ENCODE measurements around the gene ZNF408. TPM values are rescaled to one million over a fixed set of nuclear protein-coding genes. Genes with fewer than 3 reads are reported as not detected.

ZNF408 gene
- total and polyA plus RNA-seq, 2 of the 13 experiments (the other 11 are each of a cell fraction or from before 2014, with no cell fraction given), result 11.2 to 12.5 TPM

DNA sequence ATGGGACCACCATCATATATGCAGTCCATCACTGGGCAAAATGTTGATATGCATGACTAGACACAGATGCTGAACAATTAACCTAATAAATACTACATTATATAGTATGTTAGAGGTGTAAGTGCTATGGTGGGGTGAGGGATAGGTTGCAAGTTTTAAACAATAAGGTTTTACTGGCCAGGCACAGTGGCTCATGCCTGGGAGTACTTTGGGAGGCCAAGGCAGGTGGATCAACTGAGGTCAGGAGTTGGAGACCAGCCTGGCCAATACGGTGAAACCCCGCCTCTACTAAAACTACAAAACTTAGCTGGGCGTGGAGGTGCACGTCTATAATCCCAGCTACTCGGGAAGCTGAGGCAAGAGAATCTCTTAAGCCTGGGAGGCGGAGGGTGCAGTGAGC is 46.3 kb downstream of the ZNF408 start (continued):
- TF ChIP-seq ZBTB21 (CRISPR knock-in tag; IDR thresholded peaks at IDR 0.05) (no peak), ZNF772 (CRISPR knock-in tag; IDR thresholded peaks at IDR 0.05) (no peak), AGO1 (IDR thresholded peaks at IDR 0.05; ENCODE audit: low read depth, low read length, poor library complexity, severe bottlenecking) (peak; percentile 73), HNRNPL (IDR thresholded peaks at IDR 0.05; ENCODE audit: low read depth, low read length) (no peak), BRCA1 (CRISPR knock-in tag; IDR thresholded peaks at IDR 0.05) (no peak), AKAP8 (CRISPR knock-in tag; IDR thresholded peaks at IDR 0.05) (0 out of 2 replicates have a peak, but pooled peaks have one; percentile 34), RBM39 (IDR thresholded peaks at IDR 0.05; ENCODE audit: low read depth, low read length, poor library complexity, severe bottlenecking) (no peak), ZNF572 (CRISPR knock-in tag; IDR thresholded peaks at IDR 0.05) (no peak), NR2F2 (IDR thresholded peaks at IDR 0.05; ENCODE audit: borderline replicate concordance, low read depth) (no peak), PHF20 (CRISPR knock-in tag; IDR thresholded peaks at IDR 0.05) (no peak), JUND (CRISPR knock-in tag; IDR thresholded peaks at IDR 0.05) (no peak), FOXC1 (CRISPR knock-in tag; IDR thresholded peaks at IDR 0.05; ENCODE audit: borderline replicate concordance) (no peak), POLR2A (IDR thresholded peaks at IDR 0.05; ENCODE audit: insufficient read depth in 1 of 2, low read depth in 2 of 2, low read length in 2 of 2) (peak in 1 of 2 experiments; percentile 54; a peak in 2 of 4 replicates), POLR2G (IDR thresholded peaks at IDR 0.05; ENCODE audit: low read depth, low read length) (peak; percentile 40; the same call in 1 of the 2 replicates)
- TF ChIP-seq, protein P1, sequence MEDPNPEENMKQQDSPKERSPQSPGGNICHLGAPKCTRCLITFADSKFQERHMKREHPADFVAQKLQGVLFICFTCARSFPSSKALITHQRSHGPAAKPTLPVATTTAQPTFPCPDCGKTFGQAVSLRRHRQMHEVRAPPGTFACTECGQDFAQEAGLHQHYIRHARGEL (CRISPR knock-in tag; IDR thresholded peaks at IDR 0.05), result no peak
- TF ChIP-seq, protein P2, sequence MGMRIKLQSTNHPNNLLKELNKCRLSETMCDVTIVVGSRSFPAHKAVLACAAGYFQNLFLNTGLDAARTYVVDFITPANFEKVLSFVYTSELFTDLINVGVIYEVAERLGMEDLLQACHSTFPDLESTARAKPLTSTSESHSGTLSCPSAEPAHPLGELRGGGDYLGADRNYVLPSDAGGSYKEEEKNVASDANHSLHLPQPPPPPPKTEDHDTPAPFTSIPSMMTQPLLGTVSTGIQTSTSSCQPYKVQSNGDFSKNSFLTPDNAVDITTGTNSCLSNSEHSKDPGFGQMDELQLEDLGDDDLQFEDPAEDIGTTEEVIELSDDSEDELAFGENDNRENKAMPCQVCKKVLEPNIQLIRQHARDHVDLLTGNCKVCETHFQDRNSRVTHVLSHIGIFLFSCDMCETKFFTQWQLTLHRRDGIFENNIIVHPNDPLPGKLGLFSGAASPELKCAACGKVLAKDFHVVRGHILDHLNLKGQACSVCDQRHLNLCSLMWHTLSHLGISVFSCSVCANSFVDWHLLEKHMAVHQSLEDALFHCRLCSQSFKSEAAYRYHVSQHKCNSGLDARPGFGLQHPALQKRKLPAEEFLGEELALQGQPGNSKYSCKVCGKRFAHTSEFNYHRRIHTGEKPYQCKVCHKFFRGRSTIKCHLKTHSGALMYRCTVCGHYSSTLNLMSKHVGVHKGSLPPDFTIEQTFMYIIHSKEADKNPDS (CRISPR knock-in tag; IDR thresholded peaks at IDR 0.05), result no peak
- TF ChIP-seq, protein P3, sequence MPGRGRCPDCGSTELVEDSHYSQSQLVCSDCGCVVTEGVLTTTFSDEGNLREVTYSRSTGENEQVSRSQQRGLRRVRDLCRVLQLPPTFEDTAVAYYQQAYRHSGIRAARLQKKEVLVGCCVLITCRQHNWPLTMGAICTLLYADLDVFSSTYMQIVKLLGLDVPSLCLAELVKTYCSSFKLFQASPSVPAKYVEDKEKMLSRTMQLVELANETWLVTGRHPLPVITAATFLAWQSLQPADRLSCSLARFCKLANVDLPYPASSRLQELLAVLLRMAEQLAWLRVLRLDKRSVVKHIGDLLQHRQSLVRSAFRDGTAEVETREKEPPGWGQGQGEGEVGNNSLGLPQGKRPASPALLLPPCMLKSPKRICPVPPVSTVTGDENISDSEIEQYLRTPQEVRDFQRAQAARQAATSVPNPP (CRISPR knock-in tag; IDR thresholded peaks at IDR 0.05), result no peak
- TF ChIP-seq, protein P4, sequence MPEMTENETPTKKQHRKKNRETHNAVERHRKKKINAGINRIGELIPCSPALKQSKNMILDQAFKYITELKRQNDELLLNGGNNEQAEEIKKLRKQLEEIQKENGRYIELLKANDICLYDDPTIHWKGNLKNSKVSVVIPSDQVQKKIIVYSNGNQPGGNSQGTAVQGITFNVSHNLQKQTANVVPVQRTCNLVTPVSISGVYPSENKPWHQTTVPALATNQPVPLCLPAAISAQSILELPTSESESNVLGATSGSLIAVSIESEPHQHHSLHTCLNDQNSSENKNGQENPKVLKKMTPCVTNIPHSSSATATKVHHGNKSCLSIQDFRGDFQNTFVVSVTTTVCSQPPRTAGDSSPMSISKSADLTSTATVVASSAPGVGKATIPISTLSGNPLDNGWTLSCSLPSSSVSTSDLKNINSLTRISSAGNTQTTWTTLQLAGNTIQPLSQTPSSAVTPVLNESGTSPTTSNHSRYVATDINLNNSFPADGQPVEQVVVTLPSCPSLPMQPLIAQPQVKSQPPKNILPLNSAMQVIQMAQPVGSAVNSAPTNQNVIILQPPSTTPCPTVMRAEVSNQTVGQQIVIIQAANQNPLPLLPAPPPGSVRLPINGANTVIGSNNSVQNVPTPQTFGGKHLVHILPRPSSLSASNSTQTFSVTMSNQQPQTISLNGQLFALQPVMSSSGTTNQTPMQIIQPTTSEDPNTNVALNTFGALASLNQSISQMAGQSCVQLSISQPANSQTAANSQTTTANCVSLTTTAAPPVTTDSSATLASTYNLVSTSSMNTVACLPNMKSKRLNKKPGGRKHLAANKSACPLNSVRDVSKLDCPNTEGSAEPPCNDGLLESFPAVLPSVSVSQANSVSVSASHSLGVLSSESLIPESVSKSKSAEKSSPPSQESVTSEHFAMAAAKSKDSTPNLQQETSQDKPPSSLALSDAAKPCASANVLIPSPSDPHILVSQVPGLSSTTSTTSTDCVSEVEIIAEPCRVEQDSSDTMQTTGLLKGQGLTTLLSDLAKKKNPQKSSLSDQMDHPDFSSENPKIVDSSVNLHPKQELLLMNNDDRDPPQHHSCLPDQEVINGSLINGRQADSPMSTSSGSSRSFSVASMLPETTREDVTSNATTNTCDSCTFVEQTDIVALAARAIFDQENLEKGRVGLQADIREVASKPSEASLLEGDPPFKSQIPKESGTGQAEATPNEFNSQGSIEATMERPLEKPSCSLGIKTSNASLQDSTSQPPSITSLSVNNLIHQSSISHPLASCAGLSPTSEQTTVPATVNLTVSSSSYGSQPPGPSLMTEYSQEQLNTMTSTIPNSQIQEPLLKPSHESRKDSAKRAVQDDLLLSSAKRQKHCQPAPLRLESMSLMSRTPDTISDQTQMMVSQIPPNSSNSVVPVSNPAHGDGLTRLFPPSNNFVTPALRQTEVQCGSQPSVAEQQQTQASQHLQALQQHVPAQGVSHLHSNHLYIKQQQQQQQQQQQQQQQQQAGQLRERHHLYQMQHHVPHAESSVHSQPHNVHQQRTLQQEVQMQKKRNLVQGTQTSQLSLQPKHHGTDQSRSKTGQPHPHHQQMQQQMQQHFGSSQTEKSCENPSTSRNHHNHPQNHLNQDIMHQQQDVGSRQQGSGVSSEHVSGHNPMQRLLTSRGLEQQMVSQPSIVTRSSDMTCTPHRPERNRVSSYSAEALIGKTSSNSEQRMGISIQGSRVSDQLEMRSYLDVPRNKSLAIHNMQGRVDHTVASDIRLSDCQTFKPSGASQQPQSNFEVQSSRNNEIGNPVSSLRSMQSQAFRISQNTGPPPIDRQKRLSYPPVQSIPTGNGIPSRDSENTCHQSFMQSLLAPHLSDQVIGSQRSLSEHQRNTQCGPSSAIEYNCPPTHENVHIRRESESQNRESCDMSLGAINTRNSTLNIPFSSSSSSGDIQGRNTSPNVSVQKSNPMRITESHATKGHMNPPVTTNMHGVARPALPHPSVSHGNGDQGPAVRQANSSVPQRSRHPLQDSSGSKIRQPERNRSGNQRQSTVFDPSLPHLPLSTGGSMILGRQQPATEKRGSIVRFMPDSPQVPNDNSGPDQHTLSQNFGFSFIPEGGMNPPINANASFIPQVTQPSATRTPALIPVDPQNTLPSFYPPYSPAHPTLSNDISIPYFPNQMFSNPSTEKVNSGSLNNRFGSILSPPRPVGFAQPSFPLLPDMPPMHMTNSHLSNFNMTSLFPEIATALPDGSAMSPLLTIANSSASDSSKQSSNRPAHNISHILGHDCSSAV (CRISPR knock-in tag; IDR thresholded peaks at IDR 0.05; ENCODE audit: borderline replicate concordance), result no peak
